CD4-positive, alpha-beta T cell (primary cell): Measurements from ENCODE around the gene CISTR. TPM values are rescaled to one million over a fixed set of nuclear protein-coding genes. Genes with fewer than 3 reads are reported as not detected.
"Not testable (repeated sequence)": the region's sequence is repeated elsewhere in the genome, so short reads cannot be mapped to it uniquely, and the experiment has no call there.

Experiments used
- ATAC-seq: fragments of 200-7000 bp; cut with Tn5 transposase; one replicate; pipeline ENCODE4 v1.10.0; 2022; ENCODE audit warnings: mild to moderate bottlenecking; ENCODE audit not compliant: poor library complexity
- CTCF ChIA-PET: fragments of 350-600 bp; sonication (Branson Sonifier 250); formaldehyde crosslinking; loops from one replicate; lab custom pipeline; 2021; ENCODE audit warnings: antibody characterized with exemption, inconsistent platforms; lab: Charles Lee
- POLR2A ChIA-PET: fragments of 350-600 bp; sonication (Branson Sonifier 250); formaldehyde crosslinking; loops from one replicate; lab custom pipeline; 2021; ENCODE audit warnings: antibody characterized with exemption, inconsistent platforms; lab: Charles Lee
- DNase-seq, 14 experiments: peaks; one replicate each; pipeline ENCODE4 v3.0.0-alpha.2; 2013 to 2020; ENCODE audit warnings: mixed read lengths in 2 of 14
- H3K27ac ChIP-seq, 2 donors: one replicate each; pipeline versions ENCODE4 v1.5.1 to v1.7.0; 2013; ENCODE audit warnings: low read length in 2 of 2, low read depth in 1 of 2, mild to moderate bottlenecking in 1 of 2
- H3K27me3 ChIP-seq, 2 experiments: 1 replicate in 1 of 2; 2 replicates in 1 of 2; pipeline versions ENCODE4 v1.6.1 to v1.7.0; 2013; ENCODE audit warnings: low read length in 2 of 2, control low read depth in 1 of 2, mild to moderate bottlenecking in 1 of 2, moderate library complexity in 1 of 2; ENCODE audit not compliant: insufficient read depth in 2 of 2, control insufficient read depth in 1 of 2
- H3K36me3 ChIP-seq: one replicate; pipeline ENCODE4 v1.6.1; 2013; ENCODE audit warnings: low read length, control low read depth; ENCODE audit not compliant: insufficient read depth
- H3K4me1 ChIP-seq: one replicate; pipeline ENCODE4 v1.6.1; 2013; ENCODE audit warnings: low read length, control low read depth; ENCODE audit not compliant: insufficient read depth
- H3K4me3 ChIP-seq: one replicate; pipeline ENCODE4 v1.5.1; 2013; ENCODE audit warnings: mild to moderate bottlenecking, low read length, moderate library complexity
- H3K9me3 ChIP-seq, 2 experiments: 1 replicate in 1 of 2; 2 replicates in 1 of 2; pipeline versions ENCODE4 v1.6.1 to v1.7.0; 2013; ENCODE audit warnings: low read length in 2 of 2, mild to moderate bottlenecking in 2 of 2, control low read depth in 1 of 2, moderate library complexity in 1 of 2; ENCODE audit not compliant: control insufficient read depth in 1 of 2, insufficient read depth in 1 of 2
- H3K27ac Mint-ChIP-seq: one replicate; pipeline ENCODE4 v1.8.0; 2020; ENCODE audit warnings: mixed read lengths
- H3K27me3 Mint-ChIP-seq: one replicate; pipeline ENCODE4 v1.8.0; 2021; ENCODE audit warnings: mixed read lengths
- H3K36me3 Mint-ChIP-seq: one replicate; pipeline ENCODE4 v1.8.0; 2021; ENCODE audit warnings: low read depth, mixed read lengths
- H3K4me1 Mint-ChIP-seq: one replicate; pipeline ENCODE4 v1.8.0; 2021; ENCODE audit warnings: low read depth, mixed read lengths
- H3K4me3 Mint-ChIP-seq: one replicate; pipeline ENCODE4 v1.8.0; 2020; ENCODE audit warnings: mild to moderate bottlenecking, mixed read lengths
- H3K9me3 Mint-ChIP-seq: one replicate; pipeline ENCODE4 v1.8.0; 2020; ENCODE audit warnings: mixed read lengths
- intact Hi-C, 2 experiments: fragments of 100-400 bp; cut with DNase I in 1 of 2; cut with micrococcal nuclease in 1 of 2; formaldehyde crosslinking; loops; one replicate each; pipeline versions ENCODE4 v1.15.1 to v1.9.0; 2023 to 2025; cut with DNase I, micrococcal nuclease
- total RNA-seq, 174 experiments: library from RNA in 2 of 174; stranded (reverse) in 2 of 174; gene quantifications; one replicate each; pipeline ENCODE4 v1.2.3 and lab custom pipeline; 2021 to 2026
- TF ChIP-seq, protein P1 (sequence below): fragments of 200-600 bp; IDR thresholded peaks from one replicate; pipeline ENCODE4 v1.8.0; 2022; ENCODE audit warnings: antibody characterized with exemption, mild to moderate bottlenecking

The CISTR gene
- total RNA-seq, 2 experiments from 2014 or later, result not detected

DNA sequence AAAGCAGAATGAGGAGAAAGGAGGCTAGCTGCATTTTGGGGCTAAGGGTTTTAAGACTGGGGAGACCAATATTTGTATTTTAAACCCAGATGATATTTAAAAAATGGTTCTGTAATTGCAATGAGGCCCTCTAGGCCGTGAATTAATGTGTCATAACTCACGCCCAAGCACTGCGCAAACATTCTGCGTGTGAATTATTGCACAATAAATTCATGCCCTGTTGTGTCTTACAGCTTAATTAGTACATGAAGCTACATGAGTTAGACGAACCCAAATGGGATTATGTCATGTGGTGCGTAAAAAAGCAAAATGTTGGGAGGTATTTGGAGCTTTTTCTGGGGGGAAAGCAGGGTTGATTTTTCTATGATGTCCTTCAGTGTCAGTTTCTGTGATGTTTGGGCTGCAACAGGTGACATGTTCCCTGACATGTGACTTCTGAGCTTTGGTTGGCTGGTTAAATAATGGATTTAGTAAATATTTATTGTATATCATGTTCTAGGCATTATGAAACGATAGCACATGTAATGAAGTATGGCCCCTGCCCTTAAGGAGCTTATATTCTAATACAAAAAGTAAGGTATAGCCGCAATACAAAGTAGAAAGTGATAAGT, 30.4 kb upstream of the CISTR start:
- no peak for DNase-seq
- TF ChIP-seq, protein P1, sequence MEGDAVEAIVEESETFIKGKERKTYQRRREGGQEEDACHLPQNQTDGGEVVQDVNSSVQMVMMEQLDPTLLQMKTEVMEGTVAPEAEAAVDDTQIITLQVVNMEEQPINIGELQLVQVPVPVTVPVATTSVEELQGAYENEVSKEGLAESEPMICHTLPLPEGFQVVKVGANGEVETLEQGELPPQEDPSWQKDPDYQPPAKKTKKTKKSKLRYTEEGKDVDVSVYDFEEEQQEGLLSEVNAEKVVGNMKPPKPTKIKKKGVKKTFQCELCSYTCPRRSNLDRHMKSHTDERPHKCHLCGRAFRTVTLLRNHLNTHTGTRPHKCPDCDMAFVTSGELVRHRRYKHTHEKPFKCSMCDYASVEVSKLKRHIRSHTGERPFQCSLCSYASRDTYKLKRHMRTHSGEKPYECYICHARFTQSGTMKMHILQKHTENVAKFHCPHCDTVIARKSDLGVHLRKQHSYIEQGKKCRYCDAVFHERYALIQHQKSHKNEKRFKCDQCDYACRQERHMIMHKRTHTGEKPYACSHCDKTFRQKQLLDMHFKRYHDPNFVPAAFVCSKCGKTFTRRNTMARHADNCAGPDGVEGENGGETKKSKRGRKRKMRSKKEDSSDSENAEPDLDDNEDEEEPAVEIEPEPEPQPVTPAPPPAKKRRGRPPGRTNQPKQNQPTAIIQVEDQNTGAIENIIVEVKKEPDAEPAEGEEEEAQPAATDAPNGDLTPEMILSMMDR, result no peak
- H3K27ac Mint-ChIP-seq, result no peak overlapping the region
- H3K27me3 Mint-ChIP-seq, result peaks cover 80% of the 10 kb centered on the region
- intact Hi-C loops, result no loop called here
- H3K4me1 Mint-ChIP-seq, result no peaks in the 10 kb centered on the region
- no peak overlapping the region for H3K4me3 Mint-ChIP-seq
- ATAC-seq, result no peak
- H3K36me3 Mint-ChIP-seq, result no peaks in the 10 kb centered on the region
- no peaks in the 10 kb centered on the region for H3K9me3 Mint-ChIP-seq
- Histone ChIP-seq H3K27me3 (peaks cover 19 to 48% of the 10 kb centered on the region in 2 experiments), H3K4me1 (no peaks in the 10 kb centered on the region), H3K4me3 (no peak overlapping the region), H3K9me3 (no peaks in the 10 kb centered on the region), H3K36me3 (no peaks in the 10 kb centered on the region), H3K27ac (no peak overlapping the region)
- CTCF ChIA-PET, result no interaction called here
- POLR2A ChIA-PET, result no interaction called here

- POLR2A ChIA-PET, result no interaction called here
- no peak overlapping the region for H3K27ac Mint-ChIP-seq
- no peaks in the 10 kb centered on the region for H3K36me3 ChIP-seq
- H3K27me3 Mint-ChIP-seq, result peaks cover 80% of the 10 kb centered on the region
- ATAC-seq, result no peak
- H3K9me3 ChIP-seq, result no peaks in the 10 kb centered on the region
- H3K4me1 ChIP-seq, result no peaks in the 10 kb centered on the region
- no peaks in the 10 kb centered on the region for H3K4me1 Mint-ChIP-seq
- H3K27me3 ChIP-seq, result peaks cover 19 to 40% of the 10 kb centered on the region in 2 experiments
- intact Hi-C loops, result no loop called here
- H3K27ac ChIP-seq, result no peak overlapping the region
- H3K4me3 ChIP-seq, result no peak overlapping the region
- no peak for DNase-seq
- H3K36me3 Mint-ChIP-seq, result no peaks in the 10 kb centered on the region
- CTCF ChIA-PET, result interaction anchor here (0.5 to 0.6 kb wide), 2 partner anchors 203 to 355 kb away, joined by 3 read pairs; no protein-coding TSS in a partner anchor
- H3K4me3 Mint-ChIP-seq, result no peak overlapping the region
- TF ChIP-seq, protein P1, result no peak
- H3K9me3 Mint-ChIP-seq, result no peaks in the 10 kb centered on the region
Observed at GRCh38 chr12:53781228-53781801, 29.5 kb upstream of the CISTR start.

DNA sequence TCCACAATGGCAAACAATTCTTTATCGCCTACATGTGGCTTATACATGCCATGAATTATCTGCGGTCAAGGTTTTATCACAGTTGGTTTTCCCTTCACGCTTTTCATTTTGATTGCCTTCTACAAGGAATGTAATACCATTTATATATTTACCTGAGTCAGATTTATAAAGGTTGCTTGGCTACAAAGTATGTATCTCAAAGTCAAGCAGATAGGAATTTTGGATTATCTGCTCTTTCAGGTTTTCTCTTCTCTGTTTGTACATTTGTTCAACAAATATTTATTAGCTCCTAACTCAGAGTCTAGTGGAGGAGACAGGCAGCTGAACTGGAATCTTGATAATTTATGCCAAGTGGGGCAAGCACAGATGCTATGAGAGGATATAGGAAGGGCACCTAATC, 28.5 kb upstream of the CISTR start:
- H3K27me3 ChIP-seq, result peaks cover 17 to 33% of the 10 kb centered on the region in 2 experiments
- Mint-ChIP-seq H3K27ac (no peak overlapping the region), H3K36me3 (no peaks in the 10 kb centered on the region), H3K4me3 (no peak overlapping the region), H3K27me3 (peaks cover 78% of the 10 kb centered on the region), H3K4me1 (no peaks in the 10 kb centered on the region), H3K9me3 (no peaks in the 10 kb centered on the region)
- ChIA-PET CTCF (no interaction called here), POLR2A (no interaction called here)
- no peaks in the 10 kb centered on the region for H3K4me1 ChIP-seq
- H3K27ac ChIP-seq, result no peak overlapping the region
- H3K9me3 ChIP-seq, result no peaks in the 10 kb centered on the region
- ATAC-seq (no peak), DNase-seq (no peak)
- intact Hi-C loops, result no loop called here
- TF ChIP-seq, protein P1, result no peak
- H3K4me3 ChIP-seq, result no peak overlapping the region
- H3K36me3 ChIP-seq, result no peaks in the 10 kb centered on the region

DNA sequence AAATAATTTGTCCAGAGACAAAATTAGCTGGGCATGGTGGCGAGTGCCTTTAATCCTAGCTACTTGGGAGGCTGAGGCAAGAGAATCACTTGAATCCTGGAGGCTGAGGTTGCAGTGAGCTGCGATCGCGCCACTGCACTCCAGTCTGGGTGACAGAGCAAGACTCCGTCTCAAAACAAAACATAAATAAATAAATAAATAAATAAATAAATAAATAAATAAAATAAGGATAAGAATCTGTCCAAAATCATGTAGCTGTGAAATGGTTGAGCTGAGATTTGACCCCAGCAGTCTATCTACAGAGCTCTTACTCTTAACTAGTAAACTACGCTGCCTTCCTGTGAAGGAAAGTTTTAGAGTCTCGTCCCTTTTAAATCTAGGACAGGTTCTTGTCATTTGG, 27.9 kb upstream of the CISTR start:
- ATAC-seq, H3K4me1 Mint-ChIP-seq, H3K9me3 Mint-ChIP-seq, DNase-seq, POLR2A ChIA-PET, H3K27ac Mint-ChIP-seq, H3K36me3 Mint-ChIP-seq, H3K36me3 ChIP-seq, H3K4me3 Mint-ChIP-seq, H3K4me1 ChIP-seq, CTCF ChIA-PET, H3K27ac ChIP-seq, H3K4me3 ChIP-seq, intact Hi-C loops, H3K9me3 ChIP-seq: not testable (repeated sequence)
- peaks cover 75% of the 10 kb centered on the region for H3K27me3 Mint-ChIP-seq
- peaks cover 17 to 27% of the 10 kb centered on the region in 2 experiments for H3K27me3 ChIP-seq
